MV-4-11 (cell line): ENCODE data around the gene HLA-DQB1.
"Not testable (repeated sequence)": the region's sequence is repeated elsewhere in the genome, so short reads cannot be mapped to it uniquely, and the experiment has no call there.

Experiments
- DNase-seq: peaks from one replicate; lab custom pipeline; 2025; lab: John Stamatoyannopoulos, UW

Gene HLA-DQB1

GRCh38 chr6:32666420-32667300 is at the start of gene HLA-DQB1:
TSS of gene HLA-DQB1 (minus strand) at chr6:32666657. CDS start at chr6:32666607, 50 bp downstream.
- peak; percentile 49 for DNase-seq

GRCh38 chr6:32713241-32713640 is 46.8 kb upstream of the HLA-DQB1 start:
- peak; percentile 38 for DNase-seq

GRCh38 chr6:32709625-32710024 is 43.2 kb upstream of the HLA-DQB1 start:
- no peak for DNase-seq

- not testable (repeated sequence) for DNase-seq
These were observed 38.7 kb upstream of the HLA-DQB1 start for GRCh38 chr6:32705164-32705563.

GRCh38 chr6:32703347-32703746 is 36.9 kb upstream of the HLA-DQB1 start:
- DNase-seq, result no peak

- DNase-seq, result peak; percentile 38
These were observed 34.1 kb upstream of the HLA-DQB1 start for GRCh38 chr6:32700391-32701040.

- DNase-seq, result peak; percentile 26
These were observed 30.6 kb upstream of the HLA-DQB1 start for GRCh38 chr6:32697031-32697430.

GRCh38 chr6:32692019-32692418 is 25.6 kb upstream of the HLA-DQB1 start:
- peak; percentile 44 for DNase-seq

- DNase-seq, result no peak
These were observed 23.4 kb upstream of the HLA-DQB1 start for GRCh38 chr6:32689531-32690501.

GRCh38 chr6:32685603-32686002 is 19.1 kb upstream of the HLA-DQB1 start:
- DNase-seq, result peak; percentile 68

- no peak for DNase-seq
These were observed 17.8 kb upstream of the HLA-DQB1 start for GRCh38 chr6:32684246-32684645.

- DNase-seq, result no peak
These were observed 13.6 kb upstream of the HLA-DQB1 start for GRCh38 chr6:32680055-32680454.

GRCh38 chr6:32679492-32679891 is 13.0 kb upstream of the HLA-DQB1 start:
- peak; percentile 56 for DNase-seq

- not testable (repeated sequence) for DNase-seq
These were observed 7.7 kb upstream of the HLA-DQB1 start for GRCh38 chr6:32674123-32674522.

- DNase-seq, result not testable (repeated sequence)
These were observed 5.5 kb upstream of the HLA-DQB1 start for GRCh38 chr6:32671908-32672307.

GRCh38 chr6:32669893-32670292 is 3.4 kb upstream of the HLA-DQB1 start:
- DNase-seq, result no peak

- DNase-seq, result no peak
These were observed 2.8 kb upstream of the HLA-DQB1 start for GRCh38 chr6:32669240-32669639.

GRCh38 chr6:32668226-32668747 is 1.8 kb upstream of the HLA-DQB1 start:
- DNase-seq, result no peak

- peak; percentile 17 for DNase-seq
These were observed 796 bp downstream of the HLA-DQB1 start for GRCh38 chr6:32665661-32666060.

- no peak for DNase-seq
These were observed 1.6 kb downstream of the HLA-DQB1 start for GRCh38 chr6:32664827-32665362.

GRCh38 chr6:32664354-32664753 is 2.1 kb downstream of the HLA-DQB1 start:
- no peak for DNase-seq
